Coronary artery (tissue), 2 donors: ENCODE data around the gene SNX27.

Experiments
- DNase-seq: peaks from one replicate; pipeline ENCODE4 v3.0.0-alpha.2; 2017; ENCODE audit warnings: low spot score
- H3K27ac ChIP-seq, 2 donors: fragments of 200-600 bp; sonication (generic); one replicate each; pipeline ENCODE4 v1.5.1; 2016 to 2019
- H3K4me3 ChIP-seq: fragments of 200-600 bp; sonication (generic); 2 replicates; pipeline ENCODE4 v1.5.1; 2016; ENCODE audit warnings: mild to moderate bottlenecking, moderate library complexity
- CTCF ChIP-seq: fragments of 200-600 bp; sonication (generic); IDR thresholded peaks from one replicate; pipeline ENCODE4 v1.5.1; 2019; ENCODE audit warnings: antibody characterized with exemption

Gene SNX27

DNA sequence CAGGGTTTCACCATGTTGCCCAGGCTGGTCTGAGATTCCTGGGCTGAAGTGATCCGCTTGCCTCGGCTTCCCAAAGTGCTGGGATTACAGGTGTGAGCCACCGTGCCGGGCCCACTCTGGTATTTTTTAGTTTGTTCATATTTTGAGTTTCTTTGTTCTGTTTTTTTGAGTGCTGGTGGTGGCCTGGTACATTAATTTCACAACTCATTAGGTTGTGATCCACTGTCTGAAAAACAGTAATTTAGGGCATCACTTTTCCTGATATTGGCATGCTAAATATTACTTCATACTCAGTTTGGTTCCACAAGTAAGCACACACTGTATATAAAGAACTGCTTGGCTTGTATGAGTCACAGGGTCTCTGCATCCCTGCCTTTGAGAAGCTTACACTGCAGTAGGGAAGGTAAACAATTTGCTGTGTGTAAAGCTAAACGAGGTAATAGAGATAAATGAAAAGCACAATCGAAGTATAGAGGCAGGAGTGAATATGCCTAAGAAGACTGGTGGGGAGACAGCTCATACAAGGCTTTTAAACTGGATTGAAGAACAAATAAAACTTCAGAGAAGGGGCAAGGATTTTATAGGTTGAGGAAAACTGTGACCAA lies 7.7 kb downstream of the SNX27 start:
- no peak for TF ChIP-seq CTCF
- no peak for DNase-seq
- no peak overlapping the region for H3K4me3 ChIP-seq
- H3K27ac ChIP-seq, result peak overlapping the region in 1 of 2 donors; percentile 52

DNA sequence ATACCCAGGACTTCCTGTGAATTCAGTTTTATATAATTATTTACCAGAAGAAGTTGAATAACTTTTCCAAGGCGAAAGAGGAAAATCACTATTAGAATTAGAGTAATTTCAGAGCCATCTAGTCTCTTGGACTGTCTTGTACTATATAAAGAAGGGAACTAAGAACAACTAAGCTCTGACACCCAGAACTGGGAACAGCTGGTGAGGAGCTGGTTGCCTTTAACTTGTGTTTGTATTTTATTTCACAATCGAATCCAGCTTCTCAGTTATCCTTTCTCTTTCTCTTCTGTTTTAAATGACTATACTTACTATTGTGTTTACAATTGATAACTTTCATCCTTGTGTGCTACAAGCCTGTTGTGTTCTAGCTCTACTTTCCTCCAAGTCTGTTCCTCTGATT lies 8.4 kb downstream of the SNX27 start:
- TF ChIP-seq CTCF, result no peak
- Histone ChIP-seq H3K4me3 (no peak overlapping the region), H3K27ac (peak overlapping the region in 1 of 2 donors; percentile 52)
- no peak for DNase-seq

GRCh38 chr1:151621351-151621750 lies 9.5 kb downstream of the SNX27 start:
- no peak overlapping the region for H3K4me3 ChIP-seq
- DNase-seq, result no peak
- H3K27ac ChIP-seq, result peak overlapping the region; percentile 50 to 63
- TF ChIP-seq CTCF, result no peak

DNA sequence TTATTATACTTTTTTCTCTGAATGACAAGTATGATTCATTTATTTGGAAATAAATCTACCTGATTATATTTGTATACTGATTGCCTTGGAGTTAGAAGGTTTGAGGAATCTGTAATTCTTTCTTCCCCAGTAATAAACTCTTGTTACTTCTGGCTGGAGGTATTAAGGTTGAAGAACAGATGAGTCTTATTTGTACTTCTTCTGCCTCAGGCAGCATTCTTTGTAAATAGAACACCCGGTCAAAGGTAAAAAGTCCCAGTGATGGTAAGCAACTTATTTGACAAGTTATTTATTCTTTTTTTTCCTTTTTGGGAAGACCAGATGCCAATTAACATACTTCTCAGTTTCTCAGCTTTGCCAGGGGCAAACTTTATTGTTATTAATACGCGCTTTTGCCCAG lies 12.9 kb downstream of the SNX27 start:
- TF ChIP-seq CTCF, result no peak
- no peak for DNase-seq
- Histone ChIP-seq H3K4me3 (no peak overlapping the region), H3K27ac (no peak overlapping the region)

- H3K27ac ChIP-seq, result no peak overlapping the region
- no peak for TF ChIP-seq CTCF
- H3K4me3 ChIP-seq, result no peak overlapping the region
- DNase-seq, result no peak
Measured at GRCh38 chr1:151626740-151627334, 15.0 kb downstream of the SNX27 start.

DNA sequence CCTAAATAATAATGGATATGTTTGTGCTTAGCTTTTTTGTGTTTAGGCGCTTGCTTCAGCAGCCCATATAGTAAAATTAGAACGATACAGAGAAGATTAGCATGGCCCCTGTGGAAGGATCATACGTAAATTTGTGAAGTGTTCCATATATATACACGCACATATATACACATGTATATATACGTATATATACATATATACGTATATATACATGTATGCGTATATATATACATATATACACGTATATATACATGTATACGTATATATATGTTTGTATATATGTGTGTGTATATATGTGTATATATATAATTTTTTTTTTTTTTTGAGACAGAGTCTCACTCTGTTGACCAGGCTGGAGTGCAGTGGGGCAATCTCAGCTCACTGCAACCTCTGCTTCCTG lies 17.4 kb downstream of the SNX27 start:
- Histone ChIP-seq H3K27ac (no peak overlapping the region), H3K4me3 (no peak overlapping the region)
- DNase-seq, result no peak
- no peak for TF ChIP-seq CTCF

DNA sequence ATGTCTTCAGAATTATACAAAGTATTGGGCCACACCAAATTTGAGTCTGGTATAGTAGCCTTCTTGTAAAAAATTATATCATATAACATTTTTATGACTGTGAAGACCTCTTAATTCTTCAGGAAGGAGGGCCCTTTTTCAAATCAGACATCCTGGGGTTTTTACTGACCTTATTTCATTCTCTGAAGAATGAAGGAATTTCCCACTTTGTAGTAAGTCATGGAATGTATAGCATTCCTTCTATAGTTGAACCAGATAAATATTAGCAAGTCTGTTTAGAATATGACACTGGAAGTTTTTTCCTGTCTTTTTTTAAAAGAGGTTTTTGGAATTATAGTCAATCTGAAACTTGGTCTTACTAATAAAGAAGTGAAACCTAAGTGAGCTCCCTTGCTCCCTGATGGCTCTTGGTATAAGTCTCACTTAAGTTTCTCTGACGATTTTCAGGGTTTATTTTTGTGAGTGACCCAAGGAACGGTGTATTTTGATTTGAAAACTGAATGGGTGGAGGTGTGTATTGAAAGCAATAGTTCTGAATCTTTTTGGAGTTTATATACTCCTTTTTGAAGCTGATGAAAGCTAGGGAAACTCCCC lies 23.7 kb downstream of the SNX27 start:
- Histone ChIP-seq H3K27ac (no peak overlapping the region), H3K4me3 (no peak overlapping the region)
- no peak for DNase-seq
- TF ChIP-seq CTCF, result no peak
